Kidney epithelial cell (primary cell): ENCODE measurements around the gene ERLEC1. TPM values are rescaled to one million over a fixed set of nuclear protein-coding genes. Genes with fewer than 3 reads are reported as not detected.
A peak's percentile ranks its signal among the peaks of the same experiment; 100 is the strongest.

Source experiments
- DNase-seq: peaks from one replicate; pipeline ENCODE4 v3.0.0-alpha.2; 2010; ENCODE audit warnings: low read depth
- H3K27me3 ChIP-seq: 2 replicates; pipeline ENCODE4 v1.6.0; 2011; ENCODE audit warnings: low read length; ENCODE audit not compliant: control insufficient read depth, insufficient read depth
- H3K36me3 ChIP-seq: 2 replicates; pipeline ENCODE4 v1.5.1; 2011; ENCODE audit warnings: low read length; ENCODE audit not compliant: control insufficient read depth, insufficient read depth
- H3K4me3 ChIP-seq: 2 replicates; pipeline ENCODE4 v1.5.1; 2011; ENCODE audit warnings: low read depth, mild to moderate bottlenecking, control low read depth, low read length
- CTCF ChIP-seq: IDR thresholded peaks from 2 replicates; pipeline ENCODE4 v1.5.1; 2011; ENCODE audit warnings: mild to moderate bottlenecking, moderate library complexity, low read length, control low read depth, inconsistent platforms; ENCODE audit not compliant: insufficient read depth, poor library complexity, severe bottlenecking
- total RNA-seq: library from RNA; depleted of rRNA; stranded (reverse); fragments of >200 nt; gene quantifications from 2 replicates; pipeline ENCODE4 v1.2.3, GENCODE V29; 2015

ERLEC1 gene
- total RNA-seq, 1 donor from 2014 or later, result 51.9 TPM

GRCh38 chr2:53765767-53766166 is 21.1 kb upstream of the ERLEC1 start:
- no peak for TF ChIP-seq CTCF
- no peaks in the 10 kb centered on the region for H3K27me3 ChIP-seq
- no peak for DNase-seq
- no peaks in the 10 kb centered on the region for H3K36me3 ChIP-seq
- H3K4me3 ChIP-seq, result no peak overlapping the region

GRCh38 chr2:53767405-53768241 is 19.2 kb upstream of the ERLEC1 start, which contains the start of gene CHAC2:
TSS of gene CHAC2 (plus strand) at chr2:53767804. CDS start at chr2:53767887, 83 bp downstream.
- no peak for TF ChIP-seq CTCF
- no peaks in the 10 kb centered on the region for H3K36me3 ChIP-seq

GRCh38 chr2:53768242-53768542 is 18.7 kb upstream of the ERLEC1 start:
- DNase-seq, result no peak
- Histone ChIP-seq H3K27me3 (no peaks in the 10 kb centered on the region), H3K4me3 (peak overlapping the region; percentile 73), H3K36me3 (no peaks in the 10 kb centered on the region)
- TF ChIP-seq CTCF, result no peak

More at GRCh38 chr2:53767405-53768241, 19.2 kb upstream of the ERLEC1 start, which contains the start of gene CHAC2:
- peak within 1 kb of the TSS; percentile 73 for H3K4me3 ChIP-seq
- H3K27me3 ChIP-seq, result no peaks in the 10 kb centered on the region
- peak; percentile 45 for DNase-seq

- no peak overlapping the region for H3K4me3 ChIP-seq
- H3K36me3 ChIP-seq, result no peaks in the 10 kb centered on the region
- no peak for DNase-seq
- TF ChIP-seq CTCF, result no peak
- no peaks in the 10 kb centered on the region for H3K27me3 ChIP-seq
Measured at GRCh38 chr2:53769318-53769945, 17.4 kb upstream of the ERLEC1 start.

- TF ChIP-seq CTCF, result no peak
- Histone ChIP-seq H3K36me3 (no peaks in the 10 kb centered on the region), H3K4me3 (no peak overlapping the region), H3K27me3 (no peaks in the 10 kb centered on the region)
- no peak for DNase-seq
Measured at GRCh38 chr2:53770264-53770663, 16.6 kb upstream of the ERLEC1 start.
